MM.1S (cell line): Measurements from ENCODE around the gene LINGO4.
A peak's percentile ranks its signal among the peaks of the same experiment; 100 is the strongest.

Experiments used
- DNase-seq: peaks from one replicate; pipeline ENCODE4 v3.0.0-alpha.2; 2015
- H2AFZ ChIP-seq: fragments of 300-600 bp; sonication (generic); 2 replicates; pipeline ENCODE4 v1.6.0; 2016; ENCODE audit warnings: antibody characterized with exemption, low read length
- H3F3A ChIP-seq: fragments of 300-600 bp; sonication (generic); 2 replicates; pipeline ENCODE4 v1.6.1; 2016; ENCODE audit warnings: mild to moderate bottlenecking, antibody characterized with exemption, low read length, moderate library complexity, mixed read lengths; ENCODE audit not compliant: insufficient read depth
- H3K27ac ChIP-seq: fragments of 300-600 bp; sonication (generic); 2 replicates; pipeline ENCODE4 v1.5.1; 2016; ENCODE audit warnings: mild to moderate bottlenecking, low read length
- H3K27me3 ChIP-seq: fragments of 300-600 bp; sonication (generic); replicated peaks from 2 replicates; pipeline ENCODE4 v1.6.0; 2016; ENCODE audit warnings: low read length; ENCODE audit not compliant: insufficient read depth
- H3K36me3 ChIP-seq: fragments of 300-600 bp; sonication (generic); replicated peaks from 2 replicates; pipeline ENCODE4 v1.6.1; 2016; ENCODE audit warnings: mild to moderate bottlenecking, low read length, mixed read lengths; ENCODE audit not compliant: insufficient read depth
- H3K4me1 ChIP-seq: fragments of 300-600 bp; sonication (generic); 2 replicates; pipeline ENCODE4 v1.6.1; 2016; ENCODE audit warnings: low read length, mixed read lengths
- H3K4me2 ChIP-seq: fragments of 300-600 bp; sonication (generic); 2 replicates; pipeline ENCODE4 v1.6.0; 2016; ENCODE audit warnings: low read depth, low read length
- H3K4me3 ChIP-seq: fragments of 300-600 bp; sonication (generic); 2 replicates; pipeline ENCODE4 v1.5.1; 2016; ENCODE audit warnings: low read length, mixed read lengths
- H3K79me2 ChIP-seq: fragments of 300-600 bp; sonication (generic); 2 replicates; pipeline ENCODE4 v1.6.1; 2016; ENCODE audit warnings: mixed run types, low read length, mixed read lengths
- H3K9ac ChIP-seq: fragments of 300-600 bp; sonication (generic); 2 replicates; pipeline ENCODE4 v1.6.1; 2016; ENCODE audit warnings: low read length, mixed read lengths
- H3K9me2 ChIP-seq: fragments of 300-600 bp; sonication (generic); replicated peaks from 2 replicates; pipeline ENCODE4 v1.6.1; 2016; ENCODE audit warnings: mild to moderate bottlenecking, low read length, mixed read lengths; ENCODE audit not compliant: insufficient read depth
- H3K9me3 ChIP-seq: fragments of 300-600 bp; sonication (generic); replicated peaks from 2 replicates; pipeline ENCODE4 v1.6.1; 2016; ENCODE audit warnings: mild to moderate bottlenecking, low read length, mixed read lengths; ENCODE audit not compliant: insufficient read depth
- H4K20me1 ChIP-seq: fragments of 300-600 bp; sonication (generic); 2 replicates; pipeline ENCODE4 v1.6.1; 2016; ENCODE audit warnings: mild to moderate bottlenecking, low read length, moderate library complexity, mixed read lengths; ENCODE audit not compliant: insufficient read depth
- CTCF ChIP-seq: fragments of 300-600 bp; sonication (generic); IDR thresholded peaks from 2 replicates; pipeline ENCODE4 v1.5.1; 2016; ENCODE audit warnings: antibody characterized with exemption, low read length, mixed read lengths
- EZH2 ChIP-seq: fragments of 300-600 bp; sonication (generic); optimal IDR thresholded peaks from 2 replicates; pipeline ENCODE3; 2017; ENCODE audit warnings: low read depth, mild to moderate bottlenecking, antibody characterized with exemption, low read length, mixed read lengths
- EZH2phosphoT487 ChIP-seq: fragments of 300-600 bp; sonication (generic); IDR thresholded peaks from 2 replicates; pipeline ENCODE4 v1.6.1; 2018; ENCODE audit warnings: antibody characterized with exemption, low read length

The LINGO4 gene

GRCh38 chr1:151799179-151800022 is 5.8 kb downstream of the LINGO4 start:
- H2AFZ ChIP-seq: no peak overlapping the region
- no peak for DNase-seq
- H3K4me3 ChIP-seq: no peak overlapping the region
- no peaks in the 10 kb centered on the region for H4K20me1 ChIP-seq
- TF ChIP-seq EZH2 (no peak), CTCF (no peak), EZH2phosphoT487 (no peak)
- H3K9ac ChIP-seq: no peak overlapping the region
- no peaks in the 10 kb centered on the region for H3K4me1 ChIP-seq
- H3K4me2 ChIP-seq: no peak overlapping the region
- H3F3A ChIP-seq: no peaks in the 10 kb centered on the region
- H3K79me2 ChIP-seq: no peaks in the 10 kb centered on the region
- H3K9me2 ChIP-seq: no peaks in the 10 kb centered on the region
- H3K9me3 ChIP-seq: no peaks in the 10 kb centered on the region
- no peaks in the 10 kb centered on the region; the same call in 1 of the 2 replicates for H3K27me3 ChIP-seq
- no peak overlapping the region for H3K27ac ChIP-seq
- H3K36me3 ChIP-seq: no peaks in the 10 kb centered on the region

GRCh38 chr1:151798571-151798970 is 6.6 kb downstream of the LINGO4 start:
- Histone ChIP-seq H3K4me1 (no peaks in the 10 kb centered on the region), H4K20me1 (no peaks in the 10 kb centered on the region), H3K4me3 (no peak overlapping the region), H3F3A (no peaks in the 10 kb centered on the region), H3K79me2 (no peaks in the 10 kb centered on the region), H3K27ac (no peak overlapping the region), H3K27me3 (no peaks in the 10 kb centered on the region; the same call in 1 of the 2 replicates), H3K9ac (no peak overlapping the region), H2AFZ (no peak overlapping the region), H3K36me3 (no peaks in the 10 kb centered on the region), H3K4me2 (no peak overlapping the region), H3K9me2 (no peaks in the 10 kb centered on the region), H3K9me3 (no peaks in the 10 kb centered on the region)
- no peak for TF ChIP-seq CTCF
- TF ChIP-seq EZH2phosphoT487: no peak
- TF ChIP-seq EZH2: no peak
- DNase-seq: no peak

- H3K27ac ChIP-seq: no peak overlapping the region
- DNase-seq: no peak
Measured at GRCh38 chr1:151790940-151791651, 14.1 kb downstream of the LINGO4 start.

More at GRCh38 chr1:151790940-151791651, 14.1 kb downstream of the LINGO4 start:
- Histone ChIP-seq H3K4me1 (peaks cover 12% of the 10 kb centered on the region), H3K27me3 (no peaks in the 10 kb centered on the region), H3K4me2 (peak overlapping the region; percentile 96), H3K79me2 (peaks cover 10% of the 10 kb centered on the region; the same call in 1 of the 2 replicates), H3K9ac (peak overlapping the region; percentile 54; the same call in 1 of the 2 replicates), H4K20me1 (no peaks in the 10 kb centered on the region), H2AFZ (peak overlapping the region; percentile 86), H3K4me3 (peak overlapping the region; percentile 81), H3K9me3 (no peaks in the 10 kb centered on the region), H3K36me3 (no peaks in the 10 kb centered on the region), H3F3A (peaks cover 3% of the 10 kb centered on the region; the same call in 1 of the 2 replicates), H3K9me2 (no peaks in the 10 kb centered on the region)
- no peak for TF ChIP-seq EZH2
- TF ChIP-seq CTCF: no peak
- TF ChIP-seq EZH2phosphoT487: no peak
